Glomerular endothelial cell (primary cell): ENCODE measurements around the gene ARSG. TPM values are rescaled to one million over a fixed set of nuclear protein-coding genes. Genes with fewer than 3 reads are reported as not detected.
"Not testable (repeated sequence)": the region's sequence is repeated elsewhere in the genome, so short reads cannot be mapped to it uniquely, and the experiment has no call there.

ENCODE experiments used
- DNase-seq: peaks from one replicate; pipeline ENCODE4 v3.0.0-alpha.2; 2011; ENCODE audit warnings: low read depth, low spot score; ENCODE audit errors: extremely low read depth
- total RNA-seq: library from RNA; depleted of rRNA; stranded (reverse); fragments of >200 nt; gene quantifications from 2 replicates; pipeline ENCODE4 v1.2.3, GENCODE V29; 2015

The ARSG gene
- total RNA-seq = 3.6 and 6.1 TPM in 2 replicates

DNA sequence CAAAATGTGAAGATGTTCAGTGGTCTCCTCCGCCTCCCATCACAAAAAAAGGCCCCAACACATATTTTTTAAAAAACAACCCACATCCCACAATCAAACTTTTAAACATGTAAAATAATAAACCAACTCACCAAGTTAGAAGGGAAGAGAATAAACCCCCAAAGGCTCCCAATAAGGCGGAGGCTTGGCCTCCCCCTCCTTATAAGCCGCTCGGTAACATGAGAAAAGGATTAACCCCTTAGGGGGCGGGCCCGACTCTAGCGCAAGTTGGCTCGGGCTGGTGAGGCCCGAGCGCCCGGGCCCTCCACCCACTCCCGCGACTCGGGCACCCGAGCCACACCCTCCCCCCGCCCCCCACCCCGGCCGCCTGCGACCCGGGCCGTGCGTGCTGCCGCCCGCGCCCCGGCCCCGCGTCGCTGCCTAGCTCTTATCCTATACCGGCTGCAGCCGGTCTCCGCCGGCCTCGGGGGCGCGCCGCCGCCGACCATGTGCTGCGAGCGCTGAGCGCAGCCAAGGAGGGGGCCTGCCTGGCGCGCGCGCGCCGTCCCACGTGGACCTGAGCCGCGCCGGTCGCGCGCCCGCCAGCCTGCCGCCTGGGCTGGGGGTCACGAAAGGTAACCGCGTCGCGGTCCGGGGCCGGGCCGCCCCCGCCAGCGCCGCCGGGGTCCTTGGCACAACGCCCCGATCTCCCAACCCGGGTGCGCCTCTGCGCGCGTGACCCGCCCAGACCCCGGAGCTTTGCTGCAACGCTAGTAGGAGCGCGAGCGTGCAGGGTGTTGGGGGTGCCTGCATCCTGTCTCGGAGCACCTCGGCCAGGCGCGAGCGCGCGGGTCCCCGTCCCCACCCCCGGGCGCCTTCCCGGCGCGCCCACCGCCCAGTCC, at the start of gene ARSG, which contains the start of gene SLC16A6:
Gene ARSG, plus strand, starts transcription at position 541 of the 881 bp plus-strand sequence. CDS start 15,999 bp downstream, outside the sequence.
Gene SLC16A6, minus strand, starts transcription at position 173 of the 881 bp plus-strand sequence. CDS start 12,807 bp downstream, outside the sequence.
- DNase-seq = no peak

DNA sequence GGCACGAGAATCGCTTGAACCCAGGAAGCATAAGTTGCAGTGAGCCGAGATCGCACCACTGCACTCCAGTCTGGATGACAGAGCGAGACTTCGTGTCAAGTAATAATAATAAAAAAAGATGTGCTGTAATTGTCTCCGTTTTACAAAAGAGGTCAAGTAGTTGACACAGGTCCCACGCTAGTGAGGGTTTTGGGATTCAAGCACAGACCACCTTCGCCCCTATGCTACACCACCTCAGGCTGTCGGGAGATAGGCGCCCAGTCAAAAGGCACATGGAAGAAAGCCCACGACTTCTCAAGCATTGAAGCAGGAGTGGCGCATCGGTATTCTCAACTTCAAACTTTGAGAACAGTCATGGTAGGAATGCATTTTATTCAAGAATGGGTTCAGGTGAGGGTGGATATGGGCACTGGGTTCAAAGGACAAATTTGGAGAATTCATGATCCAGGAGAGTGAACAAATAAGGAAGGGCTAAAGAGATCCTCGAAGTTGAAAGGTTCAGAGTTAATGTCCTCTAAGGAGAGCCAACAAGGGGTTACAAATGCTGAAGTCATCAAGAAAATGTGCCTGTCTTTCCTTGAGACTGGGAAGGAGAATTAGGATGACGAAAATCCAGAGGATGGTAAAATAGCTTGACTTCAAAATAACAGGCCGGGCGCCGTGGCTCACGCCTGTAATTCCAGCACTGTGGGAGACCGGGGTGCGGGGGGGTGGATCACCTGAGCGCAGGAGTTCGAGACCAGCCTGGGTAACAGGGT, 44.8 kb upstream of the ARSG start:
- DNase-seq = no peak

DNA sequence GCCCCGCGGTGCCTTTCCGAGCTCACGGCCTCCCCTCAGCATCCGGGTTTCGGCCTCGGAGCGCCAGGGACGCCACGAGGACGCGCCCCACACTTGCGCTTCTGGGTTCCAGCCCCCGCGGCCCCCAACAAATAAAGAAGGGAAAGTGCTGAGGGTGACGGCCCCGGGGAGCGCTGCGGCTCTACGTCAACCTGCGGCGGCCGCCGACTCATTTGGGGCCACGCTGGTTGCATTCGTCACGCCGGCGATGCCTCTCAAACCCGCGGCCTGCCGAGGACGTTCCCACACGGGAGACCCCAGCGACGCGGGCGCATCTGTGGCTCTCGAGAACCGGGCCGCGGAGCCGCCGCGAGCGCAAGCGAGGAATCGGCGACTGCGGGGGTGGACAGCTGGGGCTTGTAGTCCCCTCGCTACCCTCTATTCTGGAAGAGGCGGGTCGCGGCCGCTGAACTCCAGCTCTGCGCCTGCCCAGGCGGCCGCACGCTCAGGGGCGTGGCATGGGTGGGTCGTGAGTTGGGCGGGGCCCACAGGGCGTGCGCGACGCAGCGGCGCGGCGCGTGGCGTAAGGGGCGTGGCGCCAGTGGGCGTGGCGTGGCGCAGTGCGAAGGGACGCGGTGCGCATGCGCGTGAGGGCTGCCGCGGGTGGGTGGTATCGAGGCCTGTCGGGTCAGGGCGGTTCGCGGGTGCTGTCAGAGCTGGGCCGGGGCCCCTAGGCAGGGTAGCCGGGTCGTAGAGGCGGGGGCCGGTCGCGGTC, 43.7 kb upstream of the ARSG start, which contains the start of gene AMZ2:
Gene AMZ2, plus strand, starts transcription at position 599 of the 754 bp plus-strand sequence. CDS start 2,145 bp downstream, outside the sequence.
- DNase-seq = no peak

DNA sequence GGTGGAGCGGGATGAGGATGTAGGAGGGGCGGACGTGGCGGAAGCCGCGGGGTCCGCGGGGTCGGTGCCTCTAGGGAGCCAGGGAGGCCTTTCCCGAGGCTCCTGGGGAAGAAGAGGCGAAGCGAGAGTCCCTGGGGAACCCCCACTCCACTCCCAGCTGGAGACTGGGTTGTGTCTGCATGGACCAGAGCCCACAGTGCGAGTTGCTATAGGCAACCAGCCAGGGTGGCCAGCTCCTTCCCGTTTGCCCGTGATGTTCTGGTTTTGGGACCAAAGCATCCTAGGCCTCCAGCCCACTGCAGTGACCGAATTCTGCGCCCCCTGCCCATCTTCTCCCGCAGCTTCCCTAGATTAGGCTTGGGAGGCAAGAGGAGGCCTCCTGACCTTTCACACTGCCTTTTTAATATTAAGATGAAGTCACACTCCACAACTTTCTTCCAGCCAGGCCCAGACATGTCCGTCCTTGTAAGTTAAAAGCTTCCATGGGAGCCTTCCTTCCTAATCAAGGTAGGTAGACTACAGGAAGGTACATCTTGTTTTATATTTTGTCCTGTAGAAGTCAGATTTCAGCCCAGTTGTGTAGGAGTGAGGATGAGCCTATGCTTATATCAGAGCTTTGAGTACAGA, 43.0 kb upstream of the ARSG start:
- no peak for DNase-seq

DNA sequence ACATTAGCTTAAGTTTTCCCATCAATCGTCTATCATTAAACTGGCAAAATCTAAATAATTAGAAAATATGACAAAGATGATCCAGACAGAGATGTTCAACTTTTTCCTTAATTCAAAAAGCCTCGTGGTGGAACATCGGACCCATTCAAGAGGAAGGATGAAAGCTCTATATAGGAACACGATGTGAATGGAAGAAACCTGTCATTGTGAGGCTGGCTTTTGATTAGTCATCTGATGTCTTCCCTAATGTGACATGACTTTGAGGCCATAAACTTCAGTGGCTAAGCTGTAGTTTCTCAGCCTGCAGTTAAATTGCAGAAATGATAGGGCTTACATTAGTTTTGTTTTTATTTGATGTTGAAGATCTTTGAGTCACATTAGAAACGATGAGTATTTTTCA, 42.4 kb upstream of the ARSG start:
- DNase-seq = no peak

DNA sequence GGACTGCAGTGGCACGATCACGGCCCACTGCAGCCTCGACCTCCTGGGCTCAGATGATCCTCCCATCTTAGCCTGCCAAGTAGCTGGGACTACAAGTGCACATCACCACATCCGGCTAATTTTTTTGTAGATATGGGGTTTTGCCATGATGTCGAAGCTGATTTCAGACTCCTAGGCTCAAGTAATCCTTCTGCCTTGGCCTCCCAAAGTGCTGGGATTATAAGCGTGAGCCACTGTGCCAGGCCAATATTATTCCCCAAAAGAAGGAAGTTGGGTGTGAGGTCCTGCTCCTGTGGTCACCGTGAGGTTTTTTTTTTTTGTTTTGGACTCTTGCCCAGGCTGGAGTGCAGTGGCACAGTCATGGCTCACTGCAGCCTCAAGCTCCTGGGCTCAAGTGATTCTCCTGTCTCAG, 41.9 kb upstream of the ARSG start:
- DNase-seq = no peak

DNA sequence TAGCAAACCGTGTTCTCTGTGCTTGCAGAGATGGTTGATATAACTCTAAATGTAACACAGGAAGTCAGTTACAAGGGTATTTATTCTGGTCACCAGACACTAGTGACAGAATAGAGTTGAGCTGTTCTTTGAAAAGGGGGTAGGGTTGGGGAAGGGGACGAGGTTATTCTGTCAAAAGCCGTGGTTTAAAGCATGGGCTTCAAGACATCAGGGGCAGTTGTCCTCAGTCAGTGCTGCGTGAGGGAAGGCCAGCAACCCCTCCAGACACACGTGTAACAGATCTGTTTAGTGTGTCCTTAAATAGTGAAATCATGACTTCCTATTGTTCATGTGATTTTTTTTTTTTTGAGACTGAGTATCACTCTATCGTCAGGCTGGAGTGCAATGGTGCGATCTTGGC, 37.9 kb upstream of the ARSG start:
- DNase-seq = not testable (repeated sequence)

DNA sequence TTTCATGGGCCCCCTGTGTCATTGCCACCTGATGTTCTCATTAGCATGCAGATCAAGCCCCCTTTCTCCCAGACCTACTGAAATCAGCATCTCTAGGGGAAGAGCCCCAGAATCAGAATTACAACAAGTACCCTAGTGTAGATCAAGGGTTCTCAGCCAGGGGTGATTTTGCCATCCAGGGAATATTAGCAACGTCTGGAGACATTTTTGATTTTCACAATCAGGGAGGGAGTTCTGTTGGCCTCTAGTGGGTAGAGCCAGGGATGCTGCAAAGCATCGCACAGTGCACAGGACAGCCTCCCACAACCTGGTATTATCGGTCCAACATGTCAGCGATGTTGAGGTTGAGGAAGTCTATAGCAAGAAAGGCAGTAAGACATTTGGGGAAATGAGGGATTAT, 36.1 kb upstream of the ARSG start:
- no peak for DNase-seq

DNA sequence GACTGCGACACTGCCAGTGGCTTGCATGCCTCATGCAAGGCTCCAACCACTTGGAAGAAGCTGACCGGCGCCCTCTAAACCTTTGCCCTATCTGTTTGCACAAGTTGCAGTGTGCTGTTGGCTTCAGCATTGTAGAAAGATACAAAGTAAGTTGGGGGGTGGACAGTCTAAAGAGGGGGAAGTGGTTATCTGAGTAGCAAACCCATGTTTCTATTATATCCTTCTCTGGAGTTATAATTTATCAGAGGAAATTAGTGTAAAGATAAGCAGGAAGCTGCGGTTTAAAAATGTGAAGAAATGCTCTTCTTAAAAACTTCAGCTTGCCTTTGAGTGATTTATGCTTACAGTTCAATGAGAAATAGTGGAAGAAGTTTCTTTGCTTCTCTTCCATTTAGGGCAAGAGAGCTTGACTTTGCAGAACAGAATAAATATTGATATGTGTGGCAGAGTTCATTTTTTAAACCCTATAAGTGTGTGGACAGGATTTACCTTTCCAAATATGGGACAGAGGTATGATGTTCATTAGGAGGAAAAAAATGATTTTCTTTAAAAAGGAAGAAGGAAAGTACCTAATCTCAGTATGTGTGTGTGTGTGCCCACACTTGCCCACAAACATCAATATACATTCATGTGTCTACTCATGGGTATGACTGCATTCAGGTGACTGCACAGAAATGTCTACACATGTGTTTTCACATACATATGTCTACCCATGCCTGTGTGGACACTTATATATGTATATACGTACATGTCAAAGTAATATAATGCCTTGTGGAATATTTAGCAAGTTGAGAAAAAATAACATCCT, 35.4 kb upstream of the ARSG start:
- no peak for DNase-seq

DNA sequence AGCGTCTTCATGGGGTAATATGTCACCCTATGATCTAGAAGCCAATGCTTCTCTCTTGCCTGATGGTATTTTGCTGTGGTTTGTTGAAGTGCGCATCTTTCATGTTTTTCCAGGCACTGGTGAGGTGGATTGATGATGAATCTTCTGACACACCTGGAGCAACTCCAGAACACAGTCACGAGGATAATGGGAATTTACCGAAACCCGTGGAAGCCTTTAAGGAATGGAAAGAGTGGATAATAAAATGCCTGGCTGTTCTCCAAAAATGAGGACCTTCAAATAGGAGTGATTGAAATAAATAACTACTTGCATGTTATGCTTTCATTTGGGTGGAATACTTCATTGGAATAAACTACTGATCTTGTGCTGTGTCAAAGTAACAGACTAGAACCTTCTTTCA, 34.6 kb upstream of the ARSG start:
- not testable (repeated sequence) for DNase-seq

DNA sequence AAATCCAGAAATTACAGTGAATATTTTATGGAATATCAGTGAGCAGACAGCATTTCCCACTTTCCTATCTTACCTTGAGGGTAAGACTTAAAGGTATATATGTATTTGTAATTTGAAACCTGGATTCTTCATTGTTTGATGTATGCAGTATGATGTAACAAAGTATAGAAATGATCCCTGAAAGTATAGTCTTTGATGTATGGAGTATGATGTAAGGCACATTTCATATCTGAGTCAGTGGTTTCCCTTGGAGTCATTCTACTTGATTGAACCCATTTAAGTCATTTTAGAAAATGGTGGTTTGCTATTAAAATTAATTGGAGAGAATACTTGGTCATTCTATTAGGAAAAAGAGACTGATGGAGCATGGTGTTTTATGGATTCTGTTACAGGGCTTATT, 33.4 kb upstream of the ARSG start:
- no peak for DNase-seq

DNA sequence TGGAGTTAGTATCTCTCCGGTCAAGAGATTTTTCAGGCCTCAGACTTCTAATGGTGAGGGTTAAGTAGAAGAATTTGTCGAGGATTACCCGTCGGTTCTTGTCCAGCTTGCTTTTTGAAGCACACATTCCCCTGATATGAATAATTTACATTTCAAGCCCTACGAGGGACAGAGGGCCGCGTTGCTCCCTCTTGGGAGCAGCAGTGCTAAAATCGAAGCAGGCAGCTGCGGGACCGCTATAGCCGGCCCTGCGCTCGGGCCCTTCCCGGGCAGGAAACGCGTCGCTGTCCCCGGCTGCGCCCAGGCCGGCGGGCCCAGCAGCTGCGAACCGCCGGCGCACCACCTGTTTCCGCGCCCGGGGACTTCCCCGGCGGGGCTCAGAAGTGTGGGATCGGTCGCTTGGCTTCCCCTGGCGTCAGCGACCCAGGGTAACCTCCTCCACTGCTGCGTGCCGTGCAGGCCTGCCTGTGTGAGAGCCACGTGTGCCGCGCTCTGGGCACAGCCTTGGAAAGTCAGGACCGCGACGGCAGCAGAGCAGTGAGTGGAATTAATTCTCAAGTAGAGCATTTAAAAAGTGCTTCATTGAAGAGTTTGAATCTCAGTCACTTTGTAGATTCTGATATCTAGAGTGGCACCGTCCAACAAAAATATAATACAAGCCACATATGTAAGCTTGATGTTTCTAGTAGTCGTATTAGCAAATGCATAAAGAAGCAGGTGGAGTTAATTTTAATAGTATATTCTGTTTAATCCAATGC, 32.2 kb upstream of the ARSG start:
- not testable (repeated sequence) for DNase-seq

DNA sequence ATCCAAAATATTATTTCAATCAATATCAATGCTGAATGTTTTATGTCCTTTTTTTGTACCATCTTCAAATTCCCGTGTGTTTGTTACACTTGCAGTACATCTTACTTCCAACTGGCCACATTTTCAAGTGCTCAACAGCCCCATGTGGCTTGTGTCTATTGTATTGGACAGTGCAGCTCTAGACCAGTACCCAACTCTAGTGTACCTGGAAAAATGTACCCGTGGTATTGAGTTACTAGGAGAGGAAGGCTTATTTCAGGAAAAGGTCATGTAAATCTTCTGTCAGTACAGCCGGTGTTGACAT, 31.7 kb upstream of the ARSG start:
- not testable (repeated sequence) for DNase-seq

DNA sequence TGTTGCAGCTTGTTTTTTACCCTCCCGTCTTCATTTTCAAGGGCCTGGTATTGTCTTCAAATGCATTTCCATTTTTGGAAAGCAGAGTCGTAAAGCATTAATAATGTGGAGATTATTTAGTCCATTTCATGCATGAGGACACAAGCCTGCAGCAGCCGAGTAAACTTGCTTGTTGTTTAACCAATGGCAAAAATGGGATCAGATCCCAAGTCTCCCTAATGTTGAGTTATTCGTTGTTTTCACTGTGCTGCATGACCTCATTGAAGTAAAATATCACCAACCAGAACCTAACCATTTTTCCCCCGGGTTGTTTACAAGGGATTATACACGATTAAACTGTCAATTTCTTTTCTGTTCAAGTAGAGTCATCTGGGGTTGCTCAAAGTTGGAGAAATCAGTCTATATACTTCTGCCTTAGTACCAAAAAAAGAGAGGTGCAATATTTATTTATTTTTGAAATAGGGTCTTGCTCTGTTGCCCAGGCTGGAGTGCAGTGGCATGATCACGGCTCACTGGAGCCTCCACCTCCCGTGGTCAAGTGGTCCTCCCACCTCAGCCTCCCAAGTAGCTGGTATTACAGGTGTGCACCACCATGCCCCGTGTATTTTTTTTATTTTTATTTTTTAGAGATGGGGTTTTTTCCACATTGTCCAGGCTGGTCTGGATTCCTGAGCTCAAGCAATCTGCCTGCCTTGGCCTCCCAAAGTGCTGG, 31.1 kb upstream of the ARSG start:
- no peak for DNase-seq

DNA sequence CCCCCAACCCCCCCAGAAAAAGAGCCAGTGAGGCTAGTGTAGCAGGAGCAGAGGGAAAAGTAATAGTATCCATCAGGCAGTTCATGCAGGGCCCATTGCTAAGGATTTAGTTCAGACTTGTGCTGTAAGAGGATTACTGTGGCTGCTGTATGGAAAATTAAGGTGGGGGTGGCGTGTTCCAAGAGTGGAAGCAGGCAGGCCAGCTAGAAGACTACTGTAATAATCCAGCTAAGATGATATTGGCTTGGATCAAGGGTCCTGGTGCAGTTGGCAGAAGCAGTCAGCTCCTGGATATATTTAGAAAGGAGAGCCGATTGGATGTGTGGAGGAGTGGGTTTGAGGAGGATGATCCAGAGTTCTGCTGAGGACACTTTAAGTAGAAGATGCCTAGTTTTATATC, 28.8 kb upstream of the ARSG start:
- not testable (repeated sequence) for DNase-seq

DNA sequence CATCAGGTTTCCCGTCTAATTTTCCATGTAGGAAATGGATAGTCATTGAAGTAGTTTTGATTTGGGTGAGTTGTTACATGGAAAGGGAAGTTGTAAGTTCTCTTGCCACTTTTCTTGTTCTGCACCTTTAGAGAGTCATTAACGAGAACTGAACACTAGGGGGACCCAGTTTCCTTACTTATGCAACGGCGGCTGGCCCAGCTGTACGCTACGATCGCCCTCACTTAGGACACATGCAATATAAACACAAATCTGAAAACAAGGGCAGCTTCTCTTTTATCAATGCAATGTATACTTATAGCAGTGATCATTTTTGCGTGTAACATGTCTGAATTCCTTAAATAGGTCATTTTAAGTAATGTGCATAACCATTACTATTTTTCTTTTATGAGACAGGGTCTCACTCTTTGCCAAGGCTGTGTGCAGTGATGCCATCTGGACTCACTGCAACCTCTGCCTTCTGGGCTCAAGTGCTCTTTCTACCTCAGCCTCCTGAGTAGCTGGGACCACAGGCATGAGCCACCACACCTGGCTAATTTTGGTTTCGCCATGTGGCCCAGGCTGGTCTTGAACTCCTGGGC, 28.1 kb upstream of the ARSG start:
- not testable (repeated sequence) for DNase-seq

DNA sequence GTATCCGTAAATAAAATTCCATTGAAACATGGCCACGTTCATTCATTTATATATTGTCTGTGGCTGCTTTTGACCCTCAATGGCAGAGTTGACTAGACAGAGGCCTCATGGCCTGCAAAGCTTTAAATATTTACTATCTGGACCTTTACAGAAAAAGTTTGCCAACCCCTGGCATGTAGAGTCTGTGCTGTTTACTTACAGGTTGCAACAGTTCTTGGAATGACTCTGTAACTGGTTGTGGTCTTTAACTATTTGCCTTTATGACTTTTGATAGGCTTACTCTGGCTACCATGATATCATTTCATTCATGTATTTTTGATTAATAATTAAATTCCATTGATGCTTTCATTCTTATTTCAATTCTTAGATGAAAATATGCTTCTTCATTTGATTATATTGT, 25.5 kb upstream of the ARSG start:
- DNase-seq = not testable (repeated sequence)

DNA sequence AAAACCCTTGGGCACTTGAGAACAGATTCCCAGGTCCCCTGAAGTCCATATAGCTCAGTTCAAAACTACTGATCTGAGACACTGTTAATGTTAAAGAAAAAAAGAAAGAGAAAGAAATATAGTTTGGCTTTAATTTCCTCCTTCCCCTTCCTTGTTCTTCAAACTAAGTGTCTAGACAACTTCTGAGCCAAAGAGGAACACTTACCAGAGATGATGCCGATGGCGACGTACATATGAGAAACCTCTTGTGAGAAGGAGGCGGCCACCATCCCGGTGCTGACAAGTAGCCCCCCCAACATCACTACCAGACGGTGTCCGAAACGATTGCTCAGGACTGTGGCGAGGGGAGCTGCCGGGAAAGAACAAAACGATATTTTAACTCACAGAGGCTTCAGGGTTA, 17.6 kb upstream of the ARSG start:
- no peak for DNase-seq
